Thyroid gland (tissue), 4 donors: ENCODE measurements around the gene DENND5A.

Experiments
- POLR2A ChIP-seq, 2 donors: fragments of 450-650 bp; IDR thresholded peaks; one replicate each; pipeline ENCODE4 v1.6.1; 2017; ENCODE audit warnings: antibody characterized with exemption in 2 of 2, mild to moderate bottlenecking in 2 of 2, moderate library complexity in 1 of 2
- TF ChIP-seq, protein P1 (sequence below), 6 experiments: fragments of 200-600 bp in 3 of 6; fragments of 450-650 bp in 3 of 6; sonication (generic) in 3 of 6; IDR thresholded peaks; one replicate each; pipeline ENCODE4 v1.5.1; 2016 to 2019; ENCODE audit warnings: antibody characterized with exemption in 6 of 6, mild to moderate bottlenecking in 2 of 6, inconsistent platforms in 1 of 6, moderate library complexity in 1 of 6

- TF ChIP-seq POLR2A (IDR thresholded peaks at IDR 0.05), result no peak
- TF ChIP-seq, protein P1, sequence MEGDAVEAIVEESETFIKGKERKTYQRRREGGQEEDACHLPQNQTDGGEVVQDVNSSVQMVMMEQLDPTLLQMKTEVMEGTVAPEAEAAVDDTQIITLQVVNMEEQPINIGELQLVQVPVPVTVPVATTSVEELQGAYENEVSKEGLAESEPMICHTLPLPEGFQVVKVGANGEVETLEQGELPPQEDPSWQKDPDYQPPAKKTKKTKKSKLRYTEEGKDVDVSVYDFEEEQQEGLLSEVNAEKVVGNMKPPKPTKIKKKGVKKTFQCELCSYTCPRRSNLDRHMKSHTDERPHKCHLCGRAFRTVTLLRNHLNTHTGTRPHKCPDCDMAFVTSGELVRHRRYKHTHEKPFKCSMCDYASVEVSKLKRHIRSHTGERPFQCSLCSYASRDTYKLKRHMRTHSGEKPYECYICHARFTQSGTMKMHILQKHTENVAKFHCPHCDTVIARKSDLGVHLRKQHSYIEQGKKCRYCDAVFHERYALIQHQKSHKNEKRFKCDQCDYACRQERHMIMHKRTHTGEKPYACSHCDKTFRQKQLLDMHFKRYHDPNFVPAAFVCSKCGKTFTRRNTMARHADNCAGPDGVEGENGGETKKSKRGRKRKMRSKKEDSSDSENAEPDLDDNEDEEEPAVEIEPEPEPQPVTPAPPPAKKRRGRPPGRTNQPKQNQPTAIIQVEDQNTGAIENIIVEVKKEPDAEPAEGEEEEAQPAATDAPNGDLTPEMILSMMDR (IDR thresholded peaks at IDR 0.05), result no peak
Observed at GRCh38 chr11:9150501-9150900, 114.6 kb downstream of the DENND5A start.
